Jurkat, Clone E6-1 (cell line): ENCODE measurements around the gene CENPP.
"Not testable (repeated sequence)": the region's sequence is repeated elsewhere in the genome, so short reads cannot be mapped to it uniquely, and the experiment has no call there.

ENCODE experiments used
- DNase-seq: peaks from one replicate; pipeline ENCODE4 v3.0.0-alpha.2; 2011; ENCODE audit warnings: low read depth, low spot score
- H3K4me3 ChIP-seq: 2 replicates; pipeline ENCODE4 v1.5.1; 2011; ENCODE audit warnings: mild to moderate bottlenecking, low read length, control low read depth, moderate library complexity

Gene CENPP

DNA sequence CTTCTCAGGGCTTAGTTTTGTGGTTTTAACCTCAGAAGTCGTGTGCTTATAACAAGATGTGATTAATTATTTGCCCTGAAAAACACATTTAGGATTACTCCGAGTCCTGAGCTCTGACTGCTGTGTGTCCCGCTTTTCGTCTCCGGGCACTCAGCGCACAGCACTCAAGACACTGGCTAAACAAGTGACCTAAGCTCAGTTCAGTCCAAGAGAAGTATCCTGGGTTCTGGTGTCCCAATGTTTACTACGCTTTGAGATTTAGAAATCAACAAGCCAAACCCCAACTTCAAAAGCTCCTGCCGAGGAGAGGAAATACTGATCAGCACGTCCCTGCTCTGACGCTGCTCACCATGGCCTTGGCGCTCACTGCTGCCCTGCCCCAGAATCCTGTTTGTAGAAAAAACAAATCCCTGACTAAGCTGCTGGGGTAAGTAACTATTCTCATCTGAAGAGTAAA, 290.9 kb downstream of the CENPP start:
- no peak for DNase-seq
- no peak overlapping the region for H3K4me3 ChIP-seq

GRCh38 chr9:92617195-92617813, 291.6 kb downstream of the CENPP start:
- no peak overlapping the region for H3K4me3 ChIP-seq
- DNase-seq = no peak

GRCh38 chr9:92617951-92618510, 292.3 kb downstream of the CENPP start:
- no peak overlapping the region for H3K4me3 ChIP-seq
- no peak for DNase-seq

DNA sequence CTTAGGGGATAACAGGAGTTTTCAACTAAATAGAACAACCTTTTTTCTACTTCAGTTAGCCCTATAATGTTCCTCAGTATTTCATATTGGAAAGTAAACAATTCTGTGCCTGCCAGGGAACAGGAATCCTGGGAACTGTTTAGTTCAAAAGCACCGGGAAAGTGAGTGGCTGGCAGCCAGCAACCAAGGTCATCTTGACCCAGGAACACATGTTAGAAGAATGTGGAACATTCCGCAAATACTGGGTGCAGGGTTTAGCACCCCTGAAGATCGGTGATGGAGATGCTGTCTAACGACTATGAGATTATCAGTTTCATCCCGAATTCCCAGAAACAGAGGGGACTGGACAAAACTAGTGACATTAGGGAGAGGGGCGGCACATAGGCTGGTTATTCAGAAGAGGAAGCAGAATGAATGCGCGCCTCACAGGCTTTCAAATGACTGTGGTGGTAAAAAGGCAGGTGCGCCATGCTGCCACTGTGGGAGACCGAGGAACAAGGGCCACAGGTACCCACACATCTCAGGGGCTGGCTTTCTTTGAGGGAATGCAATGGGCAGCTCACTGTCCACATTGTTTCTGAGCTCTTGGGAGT, 293.0 kb downstream of the CENPP start:
- DNase-seq = no peak
- no peak overlapping the region for H3K4me3 ChIP-seq

- no peak overlapping the region for H3K4me3 ChIP-seq
These were observed 294.0 kb downstream of the CENPP start for GRCh38 chr9:92619601-92620300.

DNA sequence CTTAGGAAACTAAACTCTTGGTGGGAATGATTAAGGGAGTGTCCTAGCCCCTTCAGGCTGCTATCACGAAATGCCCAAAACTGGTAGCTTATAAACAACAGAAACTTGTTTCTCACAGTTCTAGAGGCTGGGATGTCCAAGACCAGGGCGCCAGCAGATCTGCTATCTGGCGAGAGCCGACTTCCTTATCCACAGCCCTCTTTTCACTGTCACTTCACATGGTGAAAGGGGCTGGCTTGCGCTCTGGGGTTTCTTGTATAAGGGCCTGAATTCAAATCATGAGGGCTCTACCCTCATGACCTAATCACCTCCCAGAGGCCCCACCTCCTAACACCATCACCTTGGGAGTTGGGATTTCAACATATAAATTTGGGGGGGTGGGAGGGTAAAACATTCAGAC, 295.1 kb downstream of the CENPP start:
- no peak for DNase-seq
- no peak overlapping the region for H3K4me3 ChIP-seq

More at GRCh38 chr9:92619601-92620300, 294.0 kb downstream of the CENPP start:
- no peak for DNase-seq

GRCh38 chr9:92623936-92624335, 298.2 kb downstream of the CENPP start:
- not testable (repeated sequence) for DNase-seq, H3K4me3 ChIP-seq

DNA sequence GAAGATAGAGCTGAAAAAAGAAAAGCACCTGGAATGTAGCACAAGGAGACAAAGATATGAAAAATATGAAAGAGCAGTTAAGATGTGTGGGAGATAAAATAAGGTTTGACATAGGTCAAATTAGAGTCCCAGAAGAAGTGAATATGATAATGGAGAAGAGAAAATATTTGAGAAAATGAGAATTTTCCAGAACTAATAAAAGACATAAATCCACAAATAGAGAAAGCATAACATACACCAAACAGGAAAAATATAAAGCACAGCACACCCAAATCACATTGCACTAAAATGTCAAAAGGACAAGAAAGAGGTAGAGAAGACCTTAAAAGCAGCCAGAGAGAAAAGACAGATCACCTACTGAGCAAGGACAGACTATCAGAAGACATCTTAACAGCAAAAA, 300.7 kb downstream of the CENPP start:
- H3K4me3 ChIP-seq = no peak overlapping the region
- no peak for DNase-seq

DNA sequence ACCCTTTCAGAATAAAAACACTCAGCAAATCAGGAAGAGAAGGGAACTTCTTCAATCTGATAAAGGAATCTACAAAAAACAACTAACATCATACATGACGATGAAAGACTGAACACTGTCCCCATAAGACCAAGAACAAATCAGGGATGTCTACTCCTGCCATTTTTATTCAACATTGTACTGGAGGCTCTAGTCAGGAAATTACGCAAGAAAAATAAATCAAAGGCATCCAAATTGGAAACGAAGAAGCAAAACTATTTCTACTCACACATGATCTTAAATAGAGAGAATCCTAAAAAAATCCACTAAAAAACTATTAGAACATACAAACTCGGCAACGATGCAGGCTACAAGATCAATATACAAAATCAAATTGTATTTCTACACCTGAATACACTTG, 301.9 kb downstream of the CENPP start:
- no peak overlapping the region for H3K4me3 ChIP-seq
- no peak for DNase-seq

DNA sequence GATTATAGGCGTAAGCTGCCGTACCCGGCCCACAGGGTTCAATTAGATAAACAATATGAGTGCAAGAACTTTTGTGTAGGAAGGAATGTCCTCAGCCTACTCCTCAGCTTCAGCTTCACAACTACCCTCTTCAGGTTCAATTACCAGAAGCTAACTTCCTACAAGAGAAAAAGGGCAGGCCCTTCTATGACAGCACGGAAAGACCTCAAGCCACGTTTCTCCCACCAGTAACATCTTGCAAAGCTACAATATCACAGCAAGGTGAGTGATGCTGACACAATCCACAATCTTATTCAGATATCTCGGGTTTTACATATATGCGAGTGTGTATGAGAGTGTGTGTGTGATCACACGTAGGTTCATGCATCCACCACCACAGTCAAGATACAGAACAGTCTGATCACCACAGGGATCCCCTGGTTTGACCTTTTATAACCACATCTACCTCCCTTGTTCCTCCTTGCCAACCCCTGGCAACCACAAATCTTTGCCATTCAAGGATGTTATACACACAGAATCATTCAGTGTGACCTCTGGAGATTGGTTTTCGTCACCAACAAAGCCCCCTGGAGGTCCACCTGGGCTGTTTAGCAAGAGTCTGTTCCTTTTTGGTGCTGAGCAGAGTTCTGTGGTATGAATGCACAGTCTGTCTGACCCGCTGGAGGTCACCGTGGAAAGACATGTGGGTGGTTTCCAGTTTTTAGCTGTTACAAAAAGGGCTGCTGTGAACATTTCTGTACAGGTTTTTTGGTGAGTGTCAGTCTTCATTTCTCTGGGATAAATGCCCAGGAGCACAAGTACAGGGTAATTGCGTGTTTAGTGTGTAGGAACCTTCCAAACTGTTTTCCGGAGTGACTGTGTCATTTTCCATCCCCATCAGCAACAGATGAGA, 305.9 kb downstream of the CENPP start:
- no peak overlapping the region for H3K4me3 ChIP-seq
- no peak for DNase-seq

DNA sequence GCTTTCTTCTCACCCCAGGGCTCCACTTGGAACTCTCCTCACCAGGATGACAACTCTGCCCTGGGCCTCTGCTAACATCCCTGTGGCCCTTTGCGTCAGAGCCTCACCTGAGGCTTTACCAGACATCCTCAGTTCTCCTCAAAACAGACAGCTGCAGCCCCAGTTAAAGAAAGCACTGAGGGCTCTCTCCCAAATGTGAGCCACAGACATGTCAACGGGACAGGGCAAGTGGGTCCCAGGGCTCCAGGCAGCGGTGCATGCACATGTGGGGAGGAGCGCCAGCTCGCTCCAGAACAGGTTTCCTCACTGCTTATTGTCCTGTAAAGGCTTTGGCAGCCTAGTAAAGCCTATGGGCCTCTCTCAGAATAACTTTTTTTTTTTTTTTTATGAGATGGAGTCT, 306.9 kb downstream of the CENPP start:
- no peak for DNase-seq
- H3K4me3 ChIP-seq = no peak overlapping the region

GRCh38 chr9:92633614-92634278, 308.0 kb downstream of the CENPP start:
- no peak for DNase-seq
- H3K4me3 ChIP-seq = no peak overlapping the region

DNA sequence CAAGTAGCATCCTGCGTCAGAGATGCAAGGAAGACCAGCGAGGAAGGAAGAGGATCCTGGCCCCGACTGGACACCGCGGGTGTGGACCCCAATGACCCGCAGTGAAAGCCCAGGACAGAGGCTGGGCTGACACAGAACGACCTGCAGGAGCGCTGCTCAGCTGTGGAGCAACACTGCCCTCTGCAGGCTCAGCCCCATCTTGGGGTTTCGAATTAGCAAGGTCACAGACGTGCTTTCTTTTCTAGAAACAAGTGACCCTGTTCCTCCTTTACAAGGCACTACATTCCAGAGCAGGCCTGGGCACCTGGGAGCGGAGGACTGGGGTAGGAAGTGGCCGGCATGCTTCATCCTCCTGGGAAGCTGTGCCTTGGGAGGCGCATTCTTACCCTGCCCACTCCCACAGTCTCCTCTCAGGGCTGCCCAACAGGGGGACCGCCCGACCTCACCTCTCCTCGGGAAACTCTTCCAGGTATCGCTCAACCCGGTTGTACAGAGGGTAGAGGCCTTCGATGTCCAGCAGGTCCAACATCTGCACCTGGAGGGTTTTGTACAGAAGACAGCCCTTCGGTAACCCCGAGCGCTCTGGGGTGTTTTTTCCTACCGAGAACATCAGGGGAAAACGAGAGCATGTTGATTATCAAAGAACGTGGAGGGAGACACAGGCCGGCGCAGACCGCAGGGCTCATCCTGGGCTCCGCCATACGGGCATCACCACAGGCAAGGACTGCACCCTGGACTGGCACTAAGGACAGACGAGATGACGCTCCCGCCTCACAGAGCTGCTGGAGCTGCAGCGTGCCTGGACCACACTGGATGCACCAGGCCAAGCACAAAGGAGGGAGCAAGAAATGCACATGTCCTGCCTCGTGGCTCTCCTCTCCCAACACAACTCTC, 309.2 kb downstream of the CENPP start:
- no peak overlapping the region for H3K4me3 ChIP-seq
- peak; percentile 40 for DNase-seq

- H3K4me3 ChIP-seq = no peak overlapping the region
- no peak for DNase-seq
These were observed 310.0 kb downstream of the CENPP start for GRCh38 chr9:92635760-92636159.

- H3K4me3 ChIP-seq = no peak overlapping the region
These were observed 310.9 kb downstream of the CENPP start for GRCh38 chr9:92636627-92637026.

GRCh38 chr9:92637326-92637725, 311.6 kb downstream of the CENPP start:
- DNase-seq = no peak
- H3K4me3 ChIP-seq = no peak overlapping the region

More at GRCh38 chr9:92636627-92637026, 310.9 kb downstream of the CENPP start:
- no peak for DNase-seq

DNA sequence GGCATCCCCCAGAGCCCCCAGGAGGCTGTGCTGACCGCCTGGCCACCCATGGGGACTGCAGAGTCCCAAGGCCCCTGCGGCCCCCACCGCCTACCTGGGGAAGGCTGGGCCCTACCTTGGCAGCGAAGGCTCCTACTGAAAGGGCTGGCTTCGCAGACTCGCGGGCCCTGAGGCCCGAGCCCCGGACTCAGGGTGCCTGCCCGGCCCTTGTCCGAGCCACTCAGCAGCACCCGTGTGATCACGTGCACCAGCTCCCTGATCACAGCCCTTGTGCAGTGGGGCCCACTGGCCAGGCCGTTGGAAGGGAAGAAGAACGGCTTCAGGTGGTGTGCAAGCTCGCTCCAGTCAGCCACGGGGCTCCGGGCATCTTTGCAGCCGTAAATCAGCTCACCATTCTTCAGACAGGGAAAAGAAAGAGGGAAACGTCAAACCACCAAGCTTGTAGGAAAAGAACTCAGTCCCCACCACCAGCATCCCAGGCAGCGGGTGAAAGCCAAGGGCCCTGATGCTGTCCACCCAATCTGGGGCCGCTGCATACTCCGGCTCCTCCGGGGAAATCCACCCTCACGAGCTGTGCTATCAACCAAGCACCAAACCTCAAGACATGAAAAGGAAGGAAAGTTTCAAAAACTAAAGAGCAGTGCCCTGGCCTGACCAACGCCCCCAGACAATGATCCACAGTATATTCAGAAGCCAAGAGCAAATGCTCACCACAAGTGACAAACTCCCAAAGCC, 312.3 kb downstream of the CENPP start:
- H3K4me3 ChIP-seq = no peak overlapping the region
- no peak for DNase-seq
